ENCODE results near the gene OSBPL9.
A peak's percentile ranks its signal among the peaks of the same experiment; 100 is the strongest.

Gene OSBPL9, protein sequence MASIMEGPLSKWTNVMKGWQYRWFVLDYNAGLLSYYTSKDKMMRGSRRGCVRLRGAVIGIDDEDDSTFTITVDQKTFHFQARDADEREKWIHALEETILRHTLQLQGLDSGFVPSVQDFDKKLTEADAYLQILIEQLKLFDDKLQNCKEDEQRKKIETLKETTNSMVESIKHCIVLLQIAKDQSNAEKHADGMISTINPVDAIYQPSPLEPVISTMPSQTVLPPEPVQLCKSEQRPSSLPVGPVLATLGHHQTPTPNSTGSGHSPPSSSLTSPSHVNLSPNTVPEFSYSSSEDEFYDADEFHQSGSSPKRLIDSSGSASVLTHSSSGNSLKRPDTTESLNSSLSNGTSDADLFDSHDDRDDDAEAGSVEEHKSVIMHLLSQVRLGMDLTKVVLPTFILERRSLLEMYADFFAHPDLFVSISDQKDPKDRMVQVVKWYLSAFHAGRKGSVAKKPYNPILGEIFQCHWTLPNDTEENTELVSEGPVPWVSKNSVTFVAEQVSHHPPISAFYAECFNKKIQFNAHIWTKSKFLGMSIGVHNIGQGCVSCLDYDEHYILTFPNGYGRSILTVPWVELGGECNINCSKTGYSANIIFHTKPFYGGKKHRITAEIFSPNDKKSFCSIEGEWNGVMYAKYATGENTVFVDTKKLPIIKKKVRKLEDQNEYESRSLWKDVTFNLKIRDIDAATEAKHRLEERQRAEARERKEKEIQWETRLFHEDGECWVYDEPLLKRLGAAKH

GRCh38 chr1:51616903-51617708 lies at the start of gene OSBPL9:
Gene OSBPL9, plus strand, starts transcription at chr1:51617092. Its CDS starts 19 bp downstream, at chr1:51617111.
- peak within 1 kb of the TSS; percentile 42; the same call in 1 of the 2 replicates for H3K27ac ChIP-seq
- TF ChIP-seq, protein P1, sequence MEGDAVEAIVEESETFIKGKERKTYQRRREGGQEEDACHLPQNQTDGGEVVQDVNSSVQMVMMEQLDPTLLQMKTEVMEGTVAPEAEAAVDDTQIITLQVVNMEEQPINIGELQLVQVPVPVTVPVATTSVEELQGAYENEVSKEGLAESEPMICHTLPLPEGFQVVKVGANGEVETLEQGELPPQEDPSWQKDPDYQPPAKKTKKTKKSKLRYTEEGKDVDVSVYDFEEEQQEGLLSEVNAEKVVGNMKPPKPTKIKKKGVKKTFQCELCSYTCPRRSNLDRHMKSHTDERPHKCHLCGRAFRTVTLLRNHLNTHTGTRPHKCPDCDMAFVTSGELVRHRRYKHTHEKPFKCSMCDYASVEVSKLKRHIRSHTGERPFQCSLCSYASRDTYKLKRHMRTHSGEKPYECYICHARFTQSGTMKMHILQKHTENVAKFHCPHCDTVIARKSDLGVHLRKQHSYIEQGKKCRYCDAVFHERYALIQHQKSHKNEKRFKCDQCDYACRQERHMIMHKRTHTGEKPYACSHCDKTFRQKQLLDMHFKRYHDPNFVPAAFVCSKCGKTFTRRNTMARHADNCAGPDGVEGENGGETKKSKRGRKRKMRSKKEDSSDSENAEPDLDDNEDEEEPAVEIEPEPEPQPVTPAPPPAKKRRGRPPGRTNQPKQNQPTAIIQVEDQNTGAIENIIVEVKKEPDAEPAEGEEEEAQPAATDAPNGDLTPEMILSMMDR (IDR thresholded peaks at IDR 0.05), result no peak
- no peak for TF ChIP-seq ZFX (IDR thresholded peaks at IDR 0.05; ENCODE audit: borderline replicate concordance)

DNA sequence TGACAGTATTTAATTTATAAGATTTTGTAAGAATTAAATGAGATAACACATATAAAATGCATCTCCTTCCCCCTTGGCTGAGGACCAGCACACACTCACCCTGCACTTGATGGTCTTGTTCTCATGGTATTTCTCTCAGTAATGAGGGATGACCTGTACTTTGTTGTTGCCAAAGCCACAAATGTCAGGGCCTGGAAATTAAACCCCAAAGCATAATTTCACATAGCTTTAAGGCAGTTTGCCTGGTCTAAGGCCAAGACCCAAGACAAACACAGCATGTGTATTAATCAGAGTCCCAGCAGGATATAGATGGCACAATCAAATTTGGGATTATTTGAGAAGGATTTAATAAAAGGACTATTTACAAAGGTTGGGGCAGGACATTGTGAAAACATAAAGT lies 49.2 kb upstream of the OSBPL9 start:
- peak overlapping the region; percentile 75 for H3K27ac ChIP-seq
- no peak for TF ChIP-seq ZFX (IDR thresholded peaks at IDR 0.05; ENCODE audit: borderline replicate concordance)
- TF ChIP-seq, protein P1 (IDR thresholded peaks at IDR 0.05), result no peak

DNA sequence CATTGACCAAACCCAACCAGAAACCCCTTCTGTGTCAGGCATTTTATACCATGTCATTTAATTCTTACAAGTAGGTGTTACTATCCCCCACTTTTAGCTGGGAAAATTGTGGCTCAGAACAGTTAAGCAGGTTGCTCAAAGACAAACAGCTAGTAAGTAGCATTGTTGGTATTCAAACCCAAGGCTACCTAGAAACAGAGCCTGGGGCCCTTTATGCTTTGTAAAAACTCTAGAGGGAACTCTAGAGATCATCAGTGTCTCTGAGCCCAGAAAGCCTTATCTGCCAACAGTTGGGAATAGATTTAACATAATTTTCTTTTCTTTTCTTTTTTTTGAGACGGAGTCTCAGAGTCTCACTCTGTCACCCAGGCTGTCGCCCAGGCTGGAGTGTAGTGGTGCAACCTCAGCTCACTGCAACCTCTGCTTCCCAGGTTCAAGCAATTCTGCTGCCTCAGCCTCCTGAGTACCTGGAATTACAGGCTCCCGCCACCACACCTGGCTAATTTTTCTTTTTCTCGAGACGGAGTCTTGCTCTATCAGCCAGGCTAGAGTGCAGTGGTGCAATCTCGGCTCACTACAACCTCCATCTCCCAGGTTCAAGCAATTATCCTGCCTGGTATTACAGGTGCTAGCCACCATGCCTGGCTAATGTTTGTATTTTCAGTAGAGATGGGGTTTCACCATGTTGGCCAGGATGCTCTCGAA lies 48.5 kb upstream of the OSBPL9 start:
- TF ChIP-seq, protein P1 (IDR thresholded peaks at IDR 0.05), result no peak
- TF ChIP-seq ZFX (IDR thresholded peaks at IDR 0.05; ENCODE audit: borderline replicate concordance), result no peak
- peak overlapping the region; percentile 75 for H3K27ac ChIP-seq

GRCh38 chr1:51569284-51570062 lies 47.4 kb upstream of the OSBPL9 start:
- peak overlapping the region; percentile 75 for H3K27ac ChIP-seq

DNA sequence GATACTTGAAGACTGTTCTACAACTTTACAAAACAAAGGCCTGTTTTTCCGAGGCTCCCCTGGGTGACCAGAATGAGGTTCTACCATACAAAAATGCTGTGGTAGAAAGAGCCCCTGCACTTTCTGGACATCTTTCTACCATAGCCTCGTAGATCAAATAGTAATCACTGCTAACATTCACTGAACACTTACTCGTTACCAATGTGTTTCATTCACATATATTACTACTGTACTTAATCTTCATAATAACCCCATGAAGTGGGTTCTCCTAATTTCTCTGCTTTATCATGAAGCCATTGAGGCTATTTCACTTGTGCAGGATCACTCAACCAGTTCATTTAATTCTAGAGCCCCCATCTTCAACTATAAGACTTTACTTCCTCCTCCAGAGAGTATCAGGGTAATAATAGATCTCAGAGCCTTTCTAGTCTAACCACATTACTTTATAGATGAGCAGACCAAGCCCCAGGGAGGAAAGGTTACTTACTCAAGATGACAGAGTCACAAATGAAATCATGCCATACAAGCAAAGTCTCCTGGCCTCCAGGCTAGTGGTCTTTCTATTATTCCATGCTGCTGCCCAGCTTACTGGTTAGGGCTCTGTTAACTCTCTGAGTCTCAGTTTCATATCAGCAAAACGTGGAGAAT lies 46.7 kb upstream of the OSBPL9 start:
- no peak for TF ChIP-seq ZFX (IDR thresholded peaks at IDR 0.05; ENCODE audit: borderline replicate concordance)
- TF ChIP-seq, protein P1 (IDR thresholded peaks at IDR 0.05), result no peak
- H3K27ac ChIP-seq, result peak overlapping the region; percentile 75

More at GRCh38 chr1:51569284-51570062, 47.4 kb upstream of the OSBPL9 start:
- no peak for TF ChIP-seq ZFX (IDR thresholded peaks at IDR 0.05; ENCODE audit: borderline replicate concordance)
- TF ChIP-seq, protein P1 (IDR thresholded peaks at IDR 0.05), result no peak; the same call in 1 of the 2 replicates

Data from 22Rv1 (cell line).